ENCODE results near the gene SYNJ2.

- TF ChIP-seq CTCF (IDR thresholded peaks at IDR 0.05) (no peak), POLR2A (IDR thresholded peaks at IDR 0.05) (no peak)
Observed at GRCh38 chr6:158046201-158047126, 64.8 kb downstream of the SYNJ2 start.

All from heart left ventricle (tissue), 13 donors.